Limb (tissue), 2 donors: ENCODE results near the gene KLRG1.

ENCODE experiments used
- DNase-seq, 2 donors: peaks; one replicate each; pipeline ENCODE4 v3.0.0-alpha.2; 2016; ENCODE audit errors: extremely low spot score in 2 of 2

KLRG1 gene

GRCh38 chr12:8989413-8989812, at the start of gene KLRG1:
TSS of gene KLRG1 (plus strand) at chr12:8989546. CDS start at chr12:8989636, 90 bp downstream.
- DNase-seq: no peak

- DNase-seq: no peak
Observed at GRCh38 chr12:8941691-8942478, 47.5 kb upstream of the KLRG1 start.

GRCh38 chr12:8943565-8944186, 45.7 kb upstream of the KLRG1 start:
- DNase-seq: no peak

- DNase-seq: no peak
Observed at GRCh38 chr12:8946733-8947132, 42.6 kb upstream of the KLRG1 start.

GRCh38 chr12:8947737-8948136, 41.6 kb upstream of the KLRG1 start:
- no peak for DNase-seq

GRCh38 chr12:8948701-8949341, 40.5 kb upstream of the KLRG1 start:
- peak; percentile 2 to 41 for DNase-seq

- DNase-seq: peak; percentile 96 to 98
Observed at GRCh38 chr12:8949342-8950220, 39.8 kb upstream of the KLRG1 start, which contains the start of gene M6PR. TSS of gene M6PR (minus strand) at chr12:8949645. CDS start at chr12:8946404, 3,241 bp downstream.

GRCh38 chr12:8950221-8950527, 39.2 kb upstream of the KLRG1 start:
- no peak for DNase-seq

- peak in 1 of 2 donors; percentile 2 for DNase-seq
Observed at GRCh38 chr12:8950702-8951478, 38.5 kb upstream of the KLRG1 start.

- no peak for DNase-seq
Observed at GRCh38 chr12:8951744-8952143, 37.6 kb upstream of the KLRG1 start.

- no peak for DNase-seq
Observed at GRCh38 chr12:8953773-8954402, 35.5 kb upstream of the KLRG1 start.

- no peak for DNase-seq
Observed at GRCh38 chr12:8956073-8956472, 33.3 kb upstream of the KLRG1 start.

GRCh38 chr12:8956772-8957171, 32.6 kb upstream of the KLRG1 start:
- DNase-seq: no peak

GRCh38 chr12:8957561-8957960, 31.8 kb upstream of the KLRG1 start:
- DNase-seq: no peak

- DNase-seq: no peak
Observed at GRCh38 chr12:8958066-8958465, 31.3 kb upstream of the KLRG1 start.

GRCh38 chr12:8960176-8960575, 29.2 kb upstream of the KLRG1 start:
- no peak for DNase-seq

- no peak for DNase-seq
Observed at GRCh38 chr12:8968761-8969160, 20.6 kb upstream of the KLRG1 start.

- no peak for DNase-seq
Observed at GRCh38 chr12:8969861-8970411, 19.4 kb upstream of the KLRG1 start.

- DNase-seq: no peak
Observed at GRCh38 chr12:8970432-8970831, 18.9 kb upstream of the KLRG1 start.

- no peak for DNase-seq
Observed at GRCh38 chr12:8980137-8980536, 9.2 kb upstream of the KLRG1 start.
